NCI-H1092 treated with DMSO at 0.1 percent for 48 hours (cell line): Measurements from ENCODE around the gene MLLT1.
"Not testable (repeated sequence)": the region's sequence is repeated elsewhere in the genome, so short reads cannot be mapped to it uniquely, and the experiment has no call there.

Experiments used
- DNase-seq: peaks from one replicate; lab custom pipeline; 2025; lab: John Stamatoyannopoulos, UW

Gene MLLT1, protein sequence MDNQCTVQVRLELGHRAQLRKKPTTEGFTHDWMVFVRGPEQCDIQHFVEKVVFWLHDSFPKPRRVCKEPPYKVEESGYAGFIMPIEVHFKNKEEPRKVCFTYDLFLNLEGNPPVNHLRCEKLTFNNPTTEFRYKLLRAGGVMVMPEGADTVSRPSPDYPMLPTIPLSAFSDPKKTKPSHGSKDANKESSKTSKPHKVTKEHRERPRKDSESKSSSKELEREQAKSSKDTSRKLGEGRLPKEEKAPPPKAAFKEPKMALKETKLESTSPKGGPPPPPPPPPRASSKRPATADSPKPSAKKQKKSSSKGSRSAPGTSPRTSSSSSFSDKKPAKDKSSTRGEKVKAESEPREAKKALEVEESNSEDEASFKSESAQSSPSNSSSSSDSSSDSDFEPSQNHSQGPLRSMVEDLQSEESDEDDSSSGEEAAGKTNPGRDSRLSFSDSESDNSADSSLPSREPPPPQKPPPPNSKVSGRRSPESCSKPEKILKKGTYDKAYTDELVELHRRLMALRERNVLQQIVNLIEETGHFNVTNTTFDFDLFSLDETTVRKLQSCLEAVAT

DNA sequence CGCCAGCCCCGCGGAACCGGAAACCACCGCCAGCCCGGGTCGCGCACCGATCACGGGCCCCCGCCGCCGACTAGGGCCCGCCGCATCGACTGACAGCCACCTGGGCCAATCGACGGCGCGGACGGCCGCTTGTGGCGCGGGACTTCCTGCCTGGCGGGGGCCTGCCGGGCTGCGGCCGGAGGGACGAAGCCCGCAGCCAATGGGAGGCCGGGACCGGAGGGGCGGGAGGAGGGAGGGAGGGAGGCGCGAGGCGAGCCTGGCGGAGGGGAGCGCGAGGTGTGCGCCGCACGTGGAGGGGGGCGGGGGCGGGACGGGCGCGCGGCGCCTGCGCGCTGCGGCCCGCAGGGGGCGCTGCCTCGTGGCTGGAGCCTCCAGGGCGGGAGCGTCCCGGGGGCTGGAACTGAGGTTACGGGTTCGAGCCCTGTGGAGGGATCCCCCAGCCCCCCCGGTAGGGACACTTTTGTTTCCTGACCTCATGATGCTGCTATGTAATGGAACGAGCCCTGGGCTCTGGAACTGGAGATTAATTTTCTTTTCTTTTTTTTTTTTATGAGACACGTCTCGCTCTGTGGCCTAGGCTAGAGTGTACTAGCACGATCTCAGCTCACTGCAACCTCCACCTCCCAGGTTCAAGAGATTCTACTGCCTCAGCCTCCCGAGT, at the start of gene MLLT1:
Gene MLLT1 (minus strand): TSS at position 45 of the 661 bp plus-strand sequence. CDS start 191 bp downstream, outside the sequence.
- DNase-seq: peak; percentile 90

DNA sequence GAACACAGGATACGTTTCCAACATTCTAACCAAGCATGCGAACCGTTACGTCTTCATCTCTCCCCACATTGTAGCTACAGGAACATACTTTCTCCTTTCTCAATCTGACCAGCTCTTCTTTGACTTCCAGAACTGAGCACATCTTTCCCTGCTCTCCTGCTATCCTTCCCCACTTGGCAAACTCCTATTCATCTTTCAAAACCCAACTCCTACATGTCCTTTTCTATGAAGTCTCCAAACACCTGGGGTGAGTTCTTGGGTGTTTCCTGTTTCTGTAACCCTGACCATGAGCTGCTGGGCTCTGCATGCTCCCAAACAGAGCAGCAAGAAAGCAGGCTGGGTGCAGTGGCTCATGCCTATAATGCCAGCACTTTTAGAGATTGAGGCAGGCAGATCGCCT, 47.0 kb upstream of the MLLT1 start:
- no peak for DNase-seq

DNA sequence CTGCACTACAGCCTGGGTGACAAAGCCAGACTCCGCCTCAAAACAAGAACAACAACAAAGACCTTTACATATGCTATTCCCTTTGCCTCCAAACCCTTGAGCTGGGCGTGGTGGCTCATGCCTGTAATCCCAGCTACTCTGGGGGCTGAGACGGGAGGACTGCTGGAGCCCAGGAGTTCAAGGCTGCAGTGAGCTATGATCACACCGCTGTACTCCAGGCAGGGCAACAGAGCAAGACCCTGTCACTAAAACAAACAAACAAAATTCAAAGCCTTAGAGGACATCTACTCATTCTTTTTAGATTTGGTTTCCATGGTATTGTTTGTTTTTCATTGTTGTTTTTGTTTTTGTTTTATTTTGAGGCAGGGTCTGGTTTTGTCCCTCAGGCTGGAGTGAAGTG, 45.8 kb upstream of the MLLT1 start:
- DNase-seq: no peak

DNA sequence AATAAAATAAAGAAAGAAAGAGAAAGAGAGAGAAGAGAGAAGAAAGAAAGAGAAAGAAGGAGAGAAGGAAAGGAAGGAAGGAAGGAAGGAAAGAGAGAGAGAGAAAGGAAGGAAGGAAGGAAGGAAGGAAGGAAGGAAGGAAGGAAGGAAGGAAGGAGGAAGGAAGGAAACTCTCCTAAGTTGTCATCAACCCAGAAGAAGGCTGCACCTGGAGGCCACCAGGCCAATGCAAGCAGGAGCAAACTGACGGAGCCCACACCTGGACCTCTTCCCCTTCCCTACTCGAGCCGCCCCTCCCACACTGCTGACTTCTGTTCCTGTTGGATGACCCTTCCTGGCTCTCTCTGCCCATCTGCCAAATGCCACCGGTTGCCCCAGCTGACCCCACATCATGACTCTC, 45.0 kb upstream of the MLLT1 start:
- no peak for DNase-seq

DNA sequence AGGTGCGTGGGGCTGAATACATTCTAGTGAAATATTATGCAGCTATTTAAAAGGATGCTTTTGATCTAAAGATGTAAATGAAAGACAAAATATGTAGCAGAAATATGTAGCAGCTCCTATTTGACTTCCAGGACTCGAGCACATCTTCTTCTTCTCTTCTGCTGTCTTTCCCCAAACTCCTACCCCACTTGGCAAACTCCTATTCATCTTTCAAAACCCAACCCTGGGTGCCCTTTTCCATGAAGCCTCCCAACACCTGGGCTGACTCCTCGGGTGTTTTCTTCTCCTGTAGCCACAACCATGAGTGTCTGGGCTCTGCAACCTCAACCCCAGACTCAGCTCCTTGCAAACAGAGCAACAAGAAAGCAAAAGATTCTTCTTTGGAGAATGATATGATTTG, 42.5 kb upstream of the MLLT1 start:
- no peak for DNase-seq

DNA sequence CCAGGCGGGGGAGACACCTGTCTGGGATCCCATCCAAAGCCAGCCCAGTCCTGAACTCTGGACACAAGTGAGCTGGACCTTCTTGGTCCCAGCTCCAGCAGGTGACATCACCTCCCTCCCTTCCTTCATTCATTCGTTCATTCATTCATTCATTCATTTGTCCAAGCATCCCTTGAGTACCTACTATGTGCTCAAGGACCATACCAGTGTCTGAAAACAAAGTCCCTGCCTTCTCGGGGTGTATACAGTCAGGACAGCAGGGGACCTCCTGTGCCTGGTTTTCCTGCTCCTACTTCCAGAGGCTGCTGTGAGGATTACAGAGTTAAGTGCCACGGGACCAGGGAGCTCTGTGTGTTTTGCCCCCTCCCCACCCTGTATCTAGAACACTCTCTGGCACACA, 39.6 kb upstream of the MLLT1 start:
- DNase-seq: no peak

DNA sequence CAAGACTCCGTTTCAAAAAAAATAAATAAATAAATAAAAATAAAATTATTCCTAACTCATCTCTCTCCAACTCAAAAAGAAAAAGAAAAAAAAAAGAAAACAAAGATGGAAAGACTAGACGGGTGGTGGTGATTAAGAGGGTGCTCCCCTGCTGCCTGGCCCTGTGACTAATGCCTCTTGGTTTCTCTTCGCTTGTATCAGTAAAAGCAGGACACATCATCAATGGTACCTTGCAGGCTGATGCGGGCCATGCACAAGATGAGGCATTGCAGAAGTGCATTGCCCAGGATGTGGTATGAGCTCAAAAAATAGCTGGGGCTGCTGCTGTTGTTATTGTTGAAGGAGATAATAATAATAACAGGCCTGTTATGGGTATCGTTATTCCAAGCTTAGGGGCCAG, 39.0 kb upstream of the MLLT1 start:
- no peak for DNase-seq

DNA sequence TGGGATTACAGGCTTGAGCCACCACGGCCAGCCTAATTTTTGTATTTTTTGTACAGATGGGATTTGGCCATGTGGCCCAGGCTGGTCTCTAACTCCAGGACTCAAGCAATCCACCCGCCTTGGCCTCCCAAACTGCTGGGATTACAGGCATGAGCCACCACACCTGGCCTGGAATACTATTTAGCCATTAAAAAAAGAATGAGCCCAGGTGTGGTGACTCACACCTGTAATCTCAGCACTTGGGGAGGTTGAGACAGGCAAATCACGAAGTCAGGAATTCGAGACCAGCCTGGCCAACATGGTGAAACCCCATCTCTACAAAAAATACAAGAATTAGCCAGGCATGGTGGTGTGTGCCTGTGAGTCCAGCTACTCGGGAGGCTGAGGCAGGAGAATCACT, 35.9 kb upstream of the MLLT1 start:
- not testable (repeated sequence) for DNase-seq

DNA sequence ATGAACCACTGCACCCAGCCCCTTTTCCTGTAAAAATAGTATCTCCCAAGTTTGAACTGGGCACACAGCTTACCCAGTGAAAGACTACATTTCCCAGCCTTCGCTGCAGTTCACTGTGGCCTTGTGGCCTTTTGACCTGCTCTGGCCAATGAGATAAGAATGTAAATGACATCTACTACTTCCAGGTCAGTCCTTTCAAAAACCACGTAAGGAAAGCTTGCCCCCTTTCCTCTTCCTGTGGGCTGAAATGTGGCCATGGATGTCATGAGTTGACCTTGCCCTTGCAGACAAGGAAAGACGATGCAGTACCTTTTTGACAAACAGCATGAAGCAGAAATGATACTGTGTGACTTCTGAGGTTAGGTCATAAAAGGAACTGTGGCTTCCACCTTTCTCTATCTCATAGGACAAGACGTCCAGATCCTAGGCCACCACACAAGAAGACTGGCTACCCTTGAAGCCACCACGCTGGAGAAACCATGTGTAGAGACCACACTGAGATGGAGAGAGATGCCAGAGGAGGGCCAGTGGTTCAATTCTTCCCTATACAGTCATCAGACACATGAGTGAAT, 33.7 kb upstream of the MLLT1 start:
- DNase-seq: no peak

DNA sequence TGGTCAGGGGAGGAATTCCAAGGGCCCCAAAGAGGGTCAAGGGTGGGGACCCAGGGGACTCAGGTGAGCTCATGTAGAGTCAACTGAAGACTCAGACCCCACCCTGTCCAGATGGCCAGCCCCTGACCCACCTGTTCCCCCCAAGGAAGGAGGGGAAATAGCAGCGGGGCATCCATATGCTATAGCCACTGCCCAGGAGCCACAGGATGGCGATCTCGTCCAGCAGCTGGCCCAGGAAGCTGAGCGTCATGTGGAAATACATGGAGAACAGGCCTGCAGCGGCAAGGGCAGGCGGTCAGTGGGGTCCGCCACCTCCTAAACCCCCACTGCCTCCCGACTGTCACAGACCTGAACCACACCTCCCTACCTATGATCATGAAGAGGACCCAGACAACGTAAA, 32.2 kb upstream of the MLLT1 start:
- DNase-seq: no peak

DNA sequence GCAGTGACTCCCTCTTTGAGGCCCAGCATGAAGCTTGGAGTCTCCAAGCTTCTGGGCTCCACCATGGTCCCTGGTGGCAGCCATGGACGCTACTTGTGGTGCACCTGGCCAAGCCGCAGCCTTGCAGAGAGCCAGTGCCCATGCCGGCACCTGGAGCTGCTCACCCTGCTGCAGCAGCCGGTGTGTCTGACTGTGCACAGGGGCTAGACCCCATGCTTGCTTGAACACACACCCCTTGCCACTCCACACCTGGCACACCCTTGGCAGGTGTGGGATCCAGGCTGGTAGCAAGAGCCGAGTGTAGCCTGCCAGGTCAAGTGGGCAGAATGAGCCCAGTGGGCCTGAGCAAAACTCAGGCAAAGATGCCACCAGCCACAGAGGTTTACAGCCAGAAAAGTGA, 18.6 kb upstream of the MLLT1 start:
- no peak for DNase-seq

DNA sequence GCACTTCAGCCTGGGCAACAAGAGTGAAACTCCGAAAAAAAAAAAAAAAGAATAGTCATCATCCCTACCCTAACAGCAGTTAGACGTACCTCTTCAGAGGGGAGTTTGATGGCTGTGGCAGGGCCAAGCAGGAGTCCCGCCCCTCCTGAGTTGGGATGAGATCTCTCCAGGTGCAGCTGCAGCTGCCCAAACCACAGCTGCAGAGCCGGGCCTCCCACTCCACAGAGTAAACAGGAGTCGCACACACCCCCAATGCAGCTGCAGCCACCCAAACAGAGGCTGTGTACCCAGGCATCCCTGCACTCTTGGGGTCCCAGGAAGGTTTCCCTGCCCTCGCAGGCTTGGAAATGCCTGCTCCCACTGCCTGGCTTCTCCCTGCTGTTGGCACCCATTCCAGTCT, 17.4 kb upstream of the MLLT1 start:
- DNase-seq: no peak

DNA sequence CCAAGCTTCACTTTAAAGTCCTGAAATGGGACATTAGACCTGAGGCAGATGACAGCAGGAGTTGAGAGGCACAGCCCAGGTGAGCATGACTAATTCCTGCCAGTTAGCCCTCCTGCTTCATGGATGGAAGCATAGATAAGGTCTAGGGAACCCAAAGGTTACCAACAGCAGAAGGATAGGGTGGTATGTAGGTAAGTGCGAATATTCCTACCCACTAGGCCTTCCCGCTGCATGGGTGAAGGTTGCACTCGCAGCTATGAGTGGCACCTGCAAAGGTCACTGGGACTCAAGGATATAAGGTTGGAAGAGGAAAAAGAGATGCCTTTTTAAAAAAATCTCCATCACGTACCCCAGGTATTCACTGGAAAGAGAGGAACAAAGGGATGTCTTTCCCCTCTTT, 12.2 kb upstream of the MLLT1 start:
- DNase-seq: no peak

DNA sequence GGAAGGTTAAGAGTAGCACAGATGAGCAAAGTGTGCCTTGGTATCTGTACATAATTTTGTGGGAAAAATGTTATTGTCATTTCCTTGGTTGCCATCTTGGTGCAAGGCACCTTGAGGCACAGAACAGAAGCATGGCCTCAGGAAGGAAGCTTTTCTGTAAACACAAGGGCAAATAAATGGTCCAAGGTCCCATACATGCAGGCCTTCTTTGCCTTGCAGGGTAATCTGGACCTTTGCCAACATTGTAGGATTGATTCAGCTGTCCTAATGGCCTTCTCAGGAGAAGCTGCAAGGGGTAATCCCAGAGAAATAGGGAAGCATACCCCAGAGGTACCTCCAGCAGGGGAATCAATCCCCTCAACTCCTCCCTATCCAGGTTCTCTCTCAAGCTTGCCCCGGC, 9.0 kb upstream of the MLLT1 start:
- DNase-seq: no peak

DNA sequence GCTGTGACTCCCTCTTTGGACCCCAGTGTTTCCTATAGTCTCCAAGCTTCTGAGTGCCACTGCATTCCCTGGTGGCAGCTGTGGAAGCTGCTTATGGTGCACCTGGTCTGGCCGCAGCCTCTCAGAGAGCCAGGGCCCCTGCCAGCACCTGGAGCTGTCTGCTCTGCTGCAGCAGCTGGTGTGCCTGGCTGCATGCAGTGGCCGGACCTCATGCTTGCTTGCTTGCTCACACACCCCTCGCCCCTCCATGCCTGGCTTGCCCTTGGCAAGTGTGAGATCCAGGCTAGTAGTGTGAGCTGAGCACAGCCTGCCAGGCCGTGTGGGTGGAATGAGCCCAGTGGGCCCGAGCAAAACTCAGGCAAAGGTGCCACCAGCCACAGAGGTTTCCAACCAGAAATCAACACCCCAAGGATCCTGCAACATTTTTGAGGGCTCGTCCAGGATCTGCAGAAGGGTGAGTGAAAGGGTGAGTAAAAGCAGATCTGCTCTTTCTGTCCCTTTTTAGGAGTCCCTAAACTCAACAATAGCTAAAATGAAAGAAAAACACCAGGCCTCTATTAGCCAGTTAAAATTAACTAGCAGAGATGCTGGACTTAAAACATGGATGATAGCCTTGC, 7.6 kb upstream of the MLLT1 start:
- no peak for DNase-seq

DNA sequence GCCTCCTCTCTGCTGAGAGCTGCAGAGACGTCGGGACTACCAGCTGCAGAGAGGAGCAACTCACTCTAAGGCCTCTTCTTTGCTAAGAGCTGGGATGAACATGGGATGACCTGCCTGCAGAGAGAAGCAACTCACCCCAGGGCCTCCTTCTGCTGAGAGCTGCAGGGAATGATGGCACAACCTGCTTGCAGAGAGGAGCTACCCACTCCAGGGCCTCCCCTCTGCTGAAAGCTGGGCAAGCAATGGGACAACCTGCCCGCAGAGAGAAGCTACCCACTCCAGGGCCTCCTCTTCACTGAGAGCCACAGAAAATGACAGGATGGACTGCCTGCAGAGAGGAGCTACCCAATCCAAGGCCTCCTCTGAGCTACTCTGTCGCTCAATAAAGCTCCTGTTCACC, 6.9 kb upstream of the MLLT1 start:
- no peak for DNase-seq

DNA sequence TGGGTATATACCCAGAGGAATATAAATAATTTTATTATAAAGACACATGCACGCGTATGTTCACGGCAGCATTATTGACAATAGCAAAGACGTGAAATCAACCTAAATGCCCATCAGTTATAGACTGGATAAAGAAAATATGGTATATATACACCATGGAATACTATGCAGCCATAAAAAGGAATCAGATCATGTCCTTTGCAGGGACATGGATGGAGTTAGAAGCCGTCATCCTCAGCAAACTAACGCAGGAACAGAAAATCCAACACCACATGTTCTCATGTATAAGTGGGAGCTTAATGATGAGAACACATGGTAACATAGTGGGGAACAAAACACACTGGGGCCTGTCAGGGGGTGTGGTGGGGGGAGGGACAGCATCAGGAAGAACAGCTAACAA, 2.6 kb upstream of the MLLT1 start:
- not testable (repeated sequence) for DNase-seq

DNA sequence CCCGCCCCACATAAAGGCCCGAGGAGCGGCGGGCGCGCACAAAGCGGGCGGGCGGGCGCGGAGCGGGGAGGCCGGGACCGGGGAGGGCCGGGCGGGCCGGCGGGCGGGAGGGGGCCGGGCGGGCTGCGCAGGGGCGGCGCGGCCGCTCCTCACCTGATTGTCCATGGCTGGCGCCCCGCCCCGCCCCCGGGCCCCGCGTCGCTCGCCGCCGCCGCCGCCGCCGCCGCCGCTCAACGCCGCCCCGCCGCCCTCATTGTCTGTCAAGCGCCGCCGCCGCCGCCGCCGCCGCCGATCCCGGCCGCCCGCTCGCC, 200 bp downstream of the MLLT1 start:
- DNase-seq: no peak

DNA sequence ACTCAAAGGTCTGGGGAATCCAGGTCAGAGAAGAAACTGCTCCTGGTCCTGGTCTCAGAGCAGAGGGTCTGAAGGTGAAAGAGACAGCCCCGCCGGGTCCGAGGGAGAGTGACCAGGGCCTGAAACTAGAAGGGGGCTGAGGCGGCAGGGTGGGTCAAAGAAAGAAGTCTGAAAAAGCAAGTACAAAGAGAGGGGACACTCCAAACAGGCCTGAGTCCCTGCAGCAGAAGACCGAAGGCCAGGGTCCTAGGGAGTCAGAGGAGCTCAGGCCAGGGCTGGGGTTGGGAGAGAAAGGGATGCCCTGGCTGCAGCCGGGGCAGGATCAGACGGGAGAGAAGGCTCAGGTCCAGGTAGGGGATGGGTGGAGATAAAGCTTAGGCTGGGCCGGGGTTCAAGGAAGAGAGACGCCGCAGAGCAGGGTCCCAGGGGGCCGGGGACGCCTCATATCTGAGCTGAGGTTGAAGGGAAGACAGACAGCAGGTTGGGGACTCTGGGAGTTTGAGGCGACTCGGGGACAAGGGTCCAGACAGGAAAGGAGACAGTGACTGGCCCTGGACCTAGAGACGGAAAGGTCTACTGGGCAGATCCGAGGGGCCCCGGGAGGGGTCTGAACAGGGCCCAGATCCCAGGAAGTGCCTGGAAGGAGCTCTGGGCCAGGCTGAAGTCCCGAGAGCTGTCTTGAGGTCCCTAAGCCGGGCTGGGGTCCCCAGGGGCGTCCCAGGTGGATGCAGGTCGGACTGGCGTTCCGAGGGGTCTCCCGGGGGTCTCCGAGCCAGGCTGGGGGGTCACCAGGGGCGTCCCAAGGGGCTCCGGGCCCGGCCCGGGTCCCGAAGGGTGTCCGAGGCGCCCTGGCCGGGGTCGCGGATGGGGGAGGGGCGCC, 795 bp downstream of the MLLT1 start:
- DNase-seq: no peak

DNA sequence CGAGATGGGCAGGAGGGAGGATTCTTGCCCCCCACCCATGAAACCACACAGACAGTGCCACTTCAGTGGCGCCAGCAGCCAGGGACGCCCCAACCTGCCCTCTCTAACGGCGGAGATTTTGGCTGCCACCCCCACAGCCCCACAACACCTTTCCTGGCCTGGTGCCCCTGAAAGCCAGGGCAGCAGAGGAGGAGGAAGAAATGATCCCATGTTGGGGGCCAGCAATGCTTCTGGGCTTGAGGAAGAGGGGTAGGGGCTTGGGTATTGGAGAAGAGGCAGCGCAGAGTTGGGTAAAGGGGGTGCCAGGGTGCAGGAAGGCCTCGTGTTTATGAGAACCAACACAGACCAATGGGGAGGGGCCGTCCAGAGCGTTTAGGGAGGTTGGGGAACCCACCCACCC, 1.7 kb downstream of the MLLT1 start:
- DNase-seq: no peak

DNA sequence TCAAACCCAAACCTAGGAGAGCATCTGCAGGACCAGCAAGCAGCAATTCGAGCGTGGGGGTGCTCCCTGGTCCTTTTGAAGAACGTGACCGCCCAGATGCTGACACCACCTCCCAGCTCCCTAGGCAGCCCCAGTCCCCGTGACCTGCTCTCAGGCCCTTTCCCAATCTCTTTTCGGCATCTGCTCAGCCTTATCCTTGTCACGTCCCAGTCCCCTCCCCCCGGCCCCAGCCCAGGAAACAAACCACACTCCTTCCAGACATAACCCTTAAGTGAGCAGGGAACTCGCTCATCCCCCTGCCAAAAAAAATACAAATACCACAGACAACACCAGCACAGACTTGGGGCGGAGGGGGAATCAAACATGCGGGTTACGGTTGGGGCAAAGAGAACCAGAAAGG, 3.3 kb downstream of the MLLT1 start:
- no peak for DNase-seq
